CD14-positive monocyte (primary cell): Measurements from ENCODE around the gene KIF26B. TPM values are rescaled to one million over a fixed set of nuclear protein-coding genes. Genes with fewer than 3 reads are reported as not detected.

Experiments used
- DNase-seq, 3 donors: peaks; one replicate each; pipeline ENCODE4 v3.0.0-alpha.2; 2011 to 2022
- H2AFZ ChIP-seq: 2 replicates; pipeline ENCODE4 v1.6.0; 2012; ENCODE audit warnings: mild to moderate bottlenecking, low read depth, low read length, inconsistent platforms; ENCODE audit not compliant: insufficient read depth, poor library complexity, severe bottlenecking
- H3K27ac ChIP-seq, 2 donors: 1 replicate in 1 of 2; 2 replicates in 1 of 2; pipeline ENCODE4 v1.5.1; 2012 to 2013; ENCODE audit warnings: low read length in 2 of 2, control low read depth in 1 of 2, inconsistent platforms in 1 of 2, low read depth in 1 of 2, mild to moderate bottlenecking in 1 of 2
- H3K27me3 ChIP-seq, 2 donors: one replicate each; pipeline versions ENCODE4 v1.6.0 to v1.6.1; 2011 to 2013; ENCODE audit warnings: low read length in 2 of 2; ENCODE audit not compliant: control insufficient read depth in 2 of 2, insufficient read depth in 2 of 2
- H3K36me3 ChIP-seq, 2 donors: replicated peaks in 1 of 2; 1 replicate in 1 of 2; 2 replicates in 1 of 2; pipeline versions ENCODE4 v1.5.1 to v1.6.1; 2012 to 2013; ENCODE audit warnings: low read length in 2 of 2, control low read depth in 1 of 2, inconsistent platforms in 1 of 2, mild to moderate bottlenecking in 1 of 2; ENCODE audit not compliant: insufficient read depth in 2 of 2, control insufficient read depth in 1 of 2
- H3K4me1 ChIP-seq, 2 donors: 1 replicate in 1 of 2; 2 replicates in 1 of 2; pipeline versions ENCODE4 v1.5.1 to v1.6.1; 2012 to 2013; ENCODE audit warnings: low read length in 2 of 2, control low read depth in 1 of 2, inconsistent platforms in 1 of 2, mild to moderate bottlenecking in 1 of 2, moderate library complexity in 1 of 2; ENCODE audit not compliant: insufficient read depth in 2 of 2, control insufficient read depth in 1 of 2
- H3K4me2 ChIP-seq: replicated peaks from 2 replicates; pipeline ENCODE3; 2012; ENCODE audit warnings: low read length, moderate library complexity, mild to moderate bottlenecking; ENCODE audit not compliant: poor library complexity, severe bottlenecking; ENCODE audit errors: extremely low read depth
- H3K4me3 ChIP-seq, 3 experiments: fragments of 200-600 bp in 1 of 3; sonication (generic) in 1 of 3; replicated peaks in 1 of 3; 1 replicate in 2 of 3; 2 replicates in 1 of 3; pipeline ENCODE4 v1.5.1; 2011 to 2013; ENCODE audit warnings: low read length in 3 of 3, mild to moderate bottlenecking in 3 of 3, control low read depth in 2 of 3, low read depth in 2 of 3, inconsistent platforms in 1 of 3, moderate library complexity in 1 of 3
- H3K79me2 ChIP-seq: 2 replicates; pipeline ENCODE4 v1.6.0; 2012; ENCODE audit warnings: mild to moderate bottlenecking, control low read depth, inconsistent platforms, low read length, moderate library complexity; ENCODE audit not compliant: insufficient read depth
- H3K9ac ChIP-seq: 2 replicates; pipeline ENCODE4 v1.6.0; 2017; ENCODE audit warnings: low read length, mild to moderate bottlenecking; ENCODE audit not compliant: insufficient read depth, poor library complexity, severe bottlenecking
- H3K9me3 ChIP-seq, 2 donors: replicated peaks in 1 of 2; 1 replicate in 1 of 2; 2 replicates in 1 of 2; pipeline versions ENCODE4 v1.5.1 to v1.6.1; 2012 to 2013; ENCODE audit warnings: low read length in 2 of 2, control low read depth in 1 of 2; ENCODE audit not compliant: control insufficient read depth in 1 of 2, insufficient read depth in 1 of 2
- H4K20me1 ChIP-seq: 2 replicates; pipeline ENCODE4 v1.6.0; 2012; ENCODE audit warnings: mild to moderate bottlenecking, low read length, control low read depth, moderate library complexity; ENCODE audit not compliant: insufficient read depth
- H3K27ac Mint-ChIP-seq, 7 donors: one replicate each; pipeline ENCODE4 v1.8.0; 2020; ENCODE audit warnings: mild to moderate bottlenecking in 7 of 7, mixed read lengths in 7 of 7, moderate library complexity in 6 of 7, inconsistent platforms in 2 of 7
- H3K27me3 Mint-ChIP-seq, 3 donors: one replicate each; pipeline ENCODE4 v1.8.0; 2021 to 2022; ENCODE audit warnings: low read depth in 3 of 3, mild to moderate bottlenecking in 3 of 3, mixed read lengths in 3 of 3, moderate library complexity in 3 of 3, inconsistent platforms in 1 of 3
- H3K36me3 Mint-ChIP-seq, 2 donors: one replicate each; pipeline ENCODE4 v1.8.0; 2020; ENCODE audit warnings: mixed read lengths in 2 of 2, inconsistent platforms in 1 of 2, mild to moderate bottlenecking in 1 of 2
- H3K4me1 Mint-ChIP-seq: one replicate; pipeline ENCODE4 v1.8.0; 2020; ENCODE audit warnings: mild to moderate bottlenecking, mixed read lengths
- H3K4me3 Mint-ChIP-seq, 2 donors: one replicate each; pipeline ENCODE4 v1.8.0; 2020; ENCODE audit warnings: mild to moderate bottlenecking in 2 of 2, mixed read lengths in 2 of 2, moderate library complexity in 1 of 2
- H3K9me3 Mint-ChIP-seq, 7 donors: one replicate each; pipeline ENCODE4 v1.8.0; 2020 to 2022; ENCODE audit warnings: mixed read lengths in 7 of 7, mild to moderate bottlenecking in 6 of 7, moderate library complexity in 6 of 7, inconsistent platforms in 2 of 7
- CTCF ChIP-seq: fragments of 200-600 bp; IDR thresholded peaks from one replicate; pipeline ENCODE4 v1.8.0; 2022; ENCODE audit warnings: antibody characterized with exemption, mild to moderate bottlenecking
- WGBS: methylation state at CpG from one replicate; pipeline ENCODE4 v1.1.5; 2013; ENCODE audit warnings: missing lambda C conversion rate; ENCODE audit not compliant: insufficient coverage; 5-methylcytosine and 5-hydroxymethylcytosine counted together
- intact Hi-C, 2 donors: fragments of 100-400 bp; cut with micrococcal nuclease; formaldehyde crosslinking; loops; one replicate each; pipeline versions ENCODE4 v1.15.0 to v1.15.1; 2023
- polyA plus RNA-seq, 3 donors: library from polyadenylated mRNA; depleted of rRNA in 1 of 3; unstranded in 2 of 3; stranded (reverse) in 1 of 3; fragments of 300-500 nt in 2 of 3; fragments of >200 nt in 1 of 3; fragmentation: Illumina TruSeq in 2 of 3; gene quantifications; 1 replicate in 2 of 3; 2 replicates in 1 of 3; pipeline ENCODE4 v1.2.3, GENCODE V29; 2012 to 2021

The KIF26B gene
- polyA plus RNA-seq, 3 donors = 0.01 to 0.05 TPM; not detected in 1

- H3K79me2 ChIP-seq = no peaks in the 10 kb centered on the region
- WGBS = no CpG with 5 or more reads among the region's 5 CpGs
- no peak overlapping the region for H3K4me2 ChIP-seq
- H3K4me1 Mint-ChIP-seq = peaks cover 1% of the 10 kb centered on the region
- H3K27ac Mint-ChIP-seq = no peak overlapping the region
- no peak for TF ChIP-seq CTCF
- H2AFZ ChIP-seq = no peak overlapping the region
- H3K9me3 ChIP-seq = no peaks in the 10 kb centered on the region
- H4K20me1 ChIP-seq = no peaks in the 10 kb centered on the region
- no peaks in the 10 kb centered on the region for H3K4me1 ChIP-seq
- no peak overlapping the region for H3K4me3 Mint-ChIP-seq
- intact Hi-C loops = no loop called here
- H3K36me3 ChIP-seq = no peaks in the 10 kb centered on the region
- H3K36me3 Mint-ChIP-seq = no peaks in the 10 kb centered on the region
- no peak for DNase-seq
- peaks cover 0 to 2% (median 0%) of the 10 kb centered on the region in 7 donors for H3K9me3 Mint-ChIP-seq
- H3K27me3 ChIP-seq = no peaks in the 10 kb centered on the region
- H3K4me3 ChIP-seq = no peak overlapping the region
- H3K27ac ChIP-seq = no peak overlapping the region
- H3K27me3 Mint-ChIP-seq = peaks cover 4 to 8% (median 6%) of the 10 kb centered on the region in 3 donors
- no peak overlapping the region for H3K9ac ChIP-seq
Measured at GRCh38 chr1:245621589-245621988, 466.8 kb downstream of the KIF26B start.

GRCh38 chr1:245622332-245623014 lies 467.7 kb downstream of the KIF26B start:
- H3K4me3 Mint-ChIP-seq = no peak overlapping the region
- no peaks in the 10 kb centered on the region for H3K9me3 ChIP-seq
- H3K79me2 ChIP-seq = no peaks in the 10 kb centered on the region
- no peak overlapping the region for H3K27ac ChIP-seq
- H3K4me2 ChIP-seq = no peak overlapping the region
- intact Hi-C loops = no loop called here
- no peak overlapping the region for H3K27ac Mint-ChIP-seq
- H4K20me1 ChIP-seq = no peaks in the 10 kb centered on the region
- H3K36me3 Mint-ChIP-seq = no peaks in the 10 kb centered on the region
- peaks cover 0 to 3% (median 0%) of the 10 kb centered on the region in 7 donors for H3K9me3 Mint-ChIP-seq
- peaks cover 1 to 10% (median 8%) of the 10 kb centered on the region in 3 donors for H3K27me3 Mint-ChIP-seq
- H2AFZ ChIP-seq = no peak overlapping the region
- no peak overlapping the region for H3K4me3 ChIP-seq
- H3K4me1 Mint-ChIP-seq = peaks cover 1% of the 10 kb centered on the region
- 90% methylated on average over 15 of the region's 18 CpGs for WGBS
- no peak for DNase-seq
- H3K36me3 ChIP-seq = no peaks in the 10 kb centered on the region
- no peak for TF ChIP-seq CTCF
- H3K9ac ChIP-seq = no peak overlapping the region
- no peaks in the 10 kb centered on the region for H3K4me1 ChIP-seq
- H3K27me3 ChIP-seq = no peaks in the 10 kb centered on the region
